22Rv1 (cell line): Measurements from ENCODE around the gene SMIM44.

Source experiments
- H3K27ac ChIP-seq: fragments of 450-650 bp; 2 replicates; pipeline ENCODE4 v1.5.1; 2017
- CTCF ChIP-seq: fragments of 450-650 bp; IDR thresholded peaks from 2 replicates; pipeline ENCODE4 v1.5.1; 2017; ENCODE audit warnings: mild to moderate bottlenecking
- ZFX ChIP-seq: fragments of 450-650 bp; IDR thresholded peaks from 2 replicates; pipeline ENCODE4 v1.6.1; 2017; ENCODE audit warnings: antibody characterized with exemption, borderline replicate concordance

The SMIM44 gene

GRCh38 chr19:3509566-3509989 is 26.3 kb upstream of the SMIM44 start:
- H3K27ac ChIP-seq: no peak overlapping the region
- TF ChIP-seq CTCF (no peak), ZFX (no peak)

GRCh38 chr19:3508771-3509535 is 25.7 kb upstream of the SMIM44 start:
- TF ChIP-seq ZFX (no peak), CTCF (no peak)
- H3K27ac ChIP-seq: no peak overlapping the region

- H3K27ac ChIP-seq: peak overlapping the region; percentile 96; the same call in 1 of the 2 replicates
These were observed 24.9 kb upstream of the SMIM44 start for GRCh38 chr19:3508121-3508661.

GRCh38 chr19:3507371-3508120 is 24.3 kb upstream of the SMIM44 start:
- TF ChIP-seq ZFX (no peak), CTCF (no peak)
- H3K27ac ChIP-seq: peak overlapping the region; percentile 96

GRCh38 chr19:3506384-3507340 is 23.4 kb upstream of the SMIM44 start:
- peak overlapping the region; percentile 96 for H3K27ac ChIP-seq
- TF ChIP-seq ZFX (no peak), CTCF (no peak)

GRCh38 chr19:3505598-3506383 is 22.6 kb upstream of the SMIM44 start, which contains the start of gene FZR1:
FZR1 (plus strand) TSS chr19:3506311; CDS start chr19:3522990, 16,679 bp downstream.
- TF ChIP-seq CTCF (no peak), ZFX (no peak)
- H3K27ac ChIP-seq: peak within 1 kb of the TSS; percentile 96

GRCh38 chr19:3504735-3505134 is 21.5 kb upstream of the SMIM44 start:
- TF ChIP-seq ZFX (no peak), CTCF (no peak)
- peak overlapping the region; percentile 96 for H3K27ac ChIP-seq
